SK-N-MC (cell line): ENCODE results near the gene RABGGTA.

Experiments used
- EZH2 ChIP-seq: fragments of 200-600 bp; sonication (generic); IDR thresholded peaks from one replicate; pipeline ENCODE4 v1.6.1; 2017; ENCODE audit warnings: antibody characterized with exemption
- POLR2AphosphoS5 ChIP-seq: IDR thresholded peaks from 2 replicates; pipeline ENCODE4 v1.6.1; 2012; ENCODE audit warnings: mild to moderate bottlenecking, low read depth, low read length, borderline replicate concordance

DNA sequence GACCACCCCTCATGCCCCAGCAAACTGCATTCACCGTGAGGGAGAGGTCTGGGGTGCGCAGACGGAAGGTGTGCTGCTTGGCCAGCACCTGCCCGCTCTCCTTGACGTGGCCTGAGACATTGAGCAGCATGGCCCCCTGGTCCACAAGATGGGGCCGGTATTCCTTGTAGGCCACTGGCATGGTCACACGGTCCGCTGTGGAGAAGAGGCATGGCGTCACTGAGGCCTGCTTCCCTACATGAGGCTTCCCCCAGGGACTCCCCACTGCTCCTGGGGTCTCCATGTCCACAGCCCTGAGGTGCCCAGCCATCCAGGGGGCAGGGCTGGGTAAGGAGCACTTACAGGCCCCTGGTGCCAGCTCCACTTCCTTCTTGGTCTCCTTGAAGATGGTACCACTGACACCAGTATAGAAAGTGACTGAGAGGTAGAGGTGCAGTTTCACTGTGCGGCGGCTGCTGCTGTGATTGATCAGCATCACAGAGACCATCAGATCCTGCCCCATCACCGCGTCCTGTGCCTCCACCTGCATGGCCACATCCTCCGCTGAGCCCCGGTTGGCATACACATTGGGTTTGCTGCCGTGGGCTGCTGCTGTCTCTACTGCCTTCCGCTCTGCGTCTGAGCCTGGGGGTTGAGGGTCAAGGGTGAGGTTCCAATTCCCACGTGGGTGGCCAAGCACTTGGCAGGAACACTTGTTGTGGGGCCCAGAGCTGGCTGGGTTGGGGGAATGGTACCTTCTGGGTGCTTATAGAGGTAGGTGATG lies 16.6 kb downstream of the RABGGTA start:
- no peak for TF ChIP-seq EZH2
- TF ChIP-seq POLR2AphosphoS5, result no peak
